HCT116 (cell line): ENCODE data around the gene NOTCH4. TPM values are rescaled to one million over a fixed set of nuclear protein-coding genes. Genes with fewer than 3 reads are reported as not detected.

Source experiments
- ATAC-seq: fragments of 200-7000 bp; cut with Tn5 transposase; 2 replicates; pipeline ENCODE4 v1.9.1; 2020; ENCODE audit warnings: mild to moderate bottlenecking, moderate library complexity
- BruUV-seq: library from RNA; stranded (reverse); fragments of 400-500 nt; replicated peaks from 2 replicates; lab custom pipeline; 2021; lab: Mats Ljungman, UMichigan
- CTCF ChIA-PET: fragments of 300-600 bp; sonication (Branson Sonifier 250); formaldehyde crosslinking; loops from one replicate; lab custom pipeline; 2021; ENCODE audit warnings: antibody characterized with exemption; lab: Charles Lee
- POLR2A ChIA-PET: fragments of 300-600, 350-600 bp; sonication (Branson Sonifier 250); formaldehyde crosslinking; loops from one replicate; lab custom pipeline; 2021; ENCODE audit warnings: antibody characterized with exemption; lab: Charles Lee
- RAD21 ChIA-PET, 2 experiments: fragments of 300-600 bp; sonication (Branson Sonifier 250); formaldehyde crosslinking; loops; one replicate each; lab custom pipeline; 2023; ENCODE audit warnings: low total read pairs in 2 of 2; ENCODE audit not compliant: uncharacterized antibody in 2 of 2, unreplicated experiment in 2 of 2, low non-redundant PET in 1 of 2; lab: Charles Lee
- DNase-seq: peaks from one replicate; pipeline ENCODE4 v3.0.0-alpha.2; 2010; ENCODE audit warnings: low read depth, low spot score
- H2AFZ ChIP-seq: fragments of 200-600 bp; shearing (Covaris generic), sonication (generic); 2 replicates; pipeline ENCODE4 v1.6.1; 2017; ENCODE audit warnings: low read depth, mixed run types, mixed read lengths, antibody characterized with exemption, low read length; ENCODE audit not compliant: poor library complexity, severe bottlenecking
- H3K27ac ChIP-seq: 2 replicates; pipeline ENCODE4 v1.5.1; 2012; ENCODE audit warnings: low read depth, low read length
- H3K27me3 ChIP-seq: fragments of 200-600 bp; sonication (generic); 2 replicates; pipeline ENCODE4 v1.6.1; 2016; ENCODE audit warnings: mixed run types, low read length, mixed read lengths; ENCODE audit not compliant: insufficient read depth
- H3K36me3 ChIP-seq, 2 experiments: fragments of 200-500 bp in 1 of 2; fragments of 200-600 bp in 1 of 2; sonication (Bioruptor generic) in 1 of 2; sonication (generic) in 1 of 2; 2 replicates each; pipeline versions ENCODE4 v1.5.1 to v1.6.1; 2014 to 2016; ENCODE audit warnings: low read length in 2 of 2, inconsistent platforms in 1 of 2, mixed read lengths in 1 of 2, mixed run types in 1 of 2; ENCODE audit not compliant: insufficient read depth in 2 of 2, control insufficient read depth in 1 of 2
- H3K4me1 ChIP-seq, 2 experiments: fragments of 200-600 bp in 1 of 2; sonication (generic) in 1 of 2; 2 replicates each; pipeline versions ENCODE4 v1.5.1 to v1.6.1; 2012 to 2017; ENCODE audit warnings: low read length in 2 of 2, inconsistent platforms in 1 of 2, mild to moderate bottlenecking in 1 of 2, mixed read lengths in 1 of 2, mixed run types in 1 of 2, moderate library complexity in 1 of 2; ENCODE audit not compliant: insufficient read depth in 2 of 2, control insufficient read depth in 1 of 2
- H3K4me2 ChIP-seq: fragments of 200-600 bp; sonication (generic); 2 replicates; pipeline ENCODE4 v1.6.1; 2017; ENCODE audit warnings: mixed run types, low read length, mixed read lengths
- H3K4me3 ChIP-seq, 2 experiments: fragments of 200-600 bp in 1 of 2; sonication (generic) in 1 of 2; replicated peaks in 1 of 2; 2 replicates each; pipeline ENCODE4 v1.5.1; 2011 to 2016; ENCODE audit warnings: low read length in 2 of 2, control low read depth in 1 of 2, low read depth in 1 of 2, mild to moderate bottlenecking in 1 of 2, mixed read lengths in 1 of 2, mixed run types in 1 of 2
- H3K79me2 ChIP-seq: fragments of 200-600 bp; sonication (generic); 2 replicates; pipeline ENCODE4 v1.6.1; 2017; ENCODE audit warnings: mild to moderate bottlenecking, mixed run types, low read length, moderate library complexity, mixed read lengths; ENCODE audit not compliant: insufficient read depth
- H3K9ac ChIP-seq: fragments of 200-600 bp; sonication (generic); 2 replicates; pipeline ENCODE4 v1.6.1; 2016; ENCODE audit warnings: low read length, mixed read lengths
- H3K9me2 ChIP-seq: fragments of 200-600 bp; sonication (generic), shearing (Covaris generic); 2 replicates; pipeline ENCODE4 v1.6.1; 2017; ENCODE audit warnings: mixed run types, mild to moderate bottlenecking, moderate library complexity; ENCODE audit not compliant: insufficient read depth
- H3K9me3 ChIP-seq, 2 experiments: fragments of 200-500 bp in 1 of 2; fragments of 200-600 bp in 1 of 2; sonication (Bioruptor generic) in 1 of 2; sonication (generic) in 1 of 2; 2 replicates each; pipeline ENCODE4 v1.6.1; 2014 to 2017; ENCODE audit warnings: low read length in 2 of 2, mixed read lengths in 2 of 2, inconsistent platforms in 1 of 2, low read depth in 1 of 2, mild to moderate bottlenecking in 1 of 2, mixed run types in 1 of 2, moderate library complexity in 1 of 2; ENCODE audit not compliant: control insufficient read depth in 1 of 2, insufficient read depth in 1 of 2
- H4K20me1 ChIP-seq: fragments of 200-600 bp; sonication (generic), shearing (Covaris generic); 2 replicates; pipeline ENCODE4 v1.6.1; 2017; ENCODE audit warnings: mixed run types, mild to moderate bottlenecking, moderate library complexity; ENCODE audit not compliant: insufficient read depth
- CEBPB ChIP-seq: IDR thresholded peaks from 2 replicates; pipeline ENCODE4 v1.6.1; 2012; ENCODE audit warnings: low read depth
- EGR1 ChIP-seq: IDR thresholded peaks from 2 replicates; pipeline ENCODE4 v1.6.1; 2012; ENCODE audit warnings: low read depth
- ELF1 ChIP-seq: IDR thresholded peaks from 2 replicates; pipeline ENCODE4 v1.6.1; 2012; ENCODE audit warnings: low read depth, borderline replicate concordance
- EZH2 ChIP-seq: fragments of 200-600 bp; sonication (generic); IDR thresholded peaks from 2 replicates; pipeline ENCODE4 v1.6.1; 2017; ENCODE audit warnings: antibody characterized with exemption, mixed run types
- EZH2phosphoT487 ChIP-seq: fragments of 200-600 bp; IDR thresholded peaks from 2 replicates; pipeline ENCODE4 v1.6.1; 2018; ENCODE audit warnings: antibody characterized with exemption, borderline replicate concordance
- FOSL1 ChIP-seq: IDR thresholded peaks from 2 replicates; pipeline ENCODE4 v1.6.1; 2012; ENCODE audit warnings: low read depth
- MAX ChIP-seq: IDR thresholded peaks from 2 replicates; pipeline ENCODE4 v1.6.1; 2012
- POLR2A ChIP-seq: IDR thresholded peaks from 2 replicates; pipeline ENCODE4 v1.7.0; 2011; ENCODE audit warnings: borderline replicate concordance; ENCODE audit not compliant: insufficient read depth, insufficient read length; ENCODE audit errors: extremely low read depth
- POLR2AphosphoS5 ChIP-seq: IDR thresholded peaks from 2 replicates; pipeline ENCODE4 v1.6.1; 2011; ENCODE audit warnings: mild to moderate bottlenecking, low read depth, low read length, moderate library complexity
- RAD21 ChIP-seq: IDR thresholded peaks from 2 replicates; pipeline ENCODE4 v1.6.1; 2012; ENCODE audit warnings: low read depth, mild to moderate bottlenecking
- SP1 ChIP-seq: IDR thresholded peaks from 2 replicates; pipeline ENCODE4 v1.6.1; 2012; ENCODE audit warnings: low read depth
- SRF ChIP-seq: IDR thresholded peaks from 2 replicates; pipeline ENCODE4 v1.6.1; 2012; ENCODE audit warnings: low read depth
- TCF7L2 ChIP-seq: IDR thresholded peaks from 2 replicates; pipeline ENCODE4 v1.7.0; 2011; ENCODE audit warnings: borderline replicate concordance, inconsistent platforms; ENCODE audit not compliant: insufficient read depth, insufficient read length; ENCODE audit errors: extremely low read depth
- YY1 ChIP-seq: IDR thresholded peaks from 2 replicates; pipeline ENCODE4 v1.6.1; 2011; ENCODE audit warnings: low read length, low read depth, moderate library complexity, mild to moderate bottlenecking; ENCODE audit not compliant: insufficient replicate concordance; ENCODE audit errors: extremely low read depth
- ZFX ChIP-seq: fragments of 450-650 bp; IDR thresholded peaks from 2 replicates; pipeline ENCODE4 v1.6.1; 2017
- ZNF274 ChIP-seq: fragments of 200-500 bp; sonication (Bioruptor generic); IDR thresholded peaks from 2 replicates; pipeline ENCODE4 v1.6.1; 2014; ENCODE audit warnings: mild to moderate bottlenecking, low read depth, low read length, inconsistent platforms
- intact Hi-C: fragments of 100-400 bp; cut with micrococcal nuclease; formaldehyde crosslinking; loops from 2 replicates; pipeline ENCODE4 v1.10.0; 2022
- total RNA-seq: library from RNA; stranded (reverse); gene quantifications from one replicate; pipeline ENCODE4 v1.2.1, GENCODE V29; 2021; ENCODE audit not compliant: unreplicated experiment
- TF ChIP-seq, protein P1 (sequence below), 3 experiments: fragments of 200-600 bp in 1 of 3; sonication (generic) in 1 of 3; IDR thresholded peaks in 2 of 3; conservative IDR thresholded peaks in 1 of 3; 2 replicates each; pipeline ENCODE4 v1.5.1; 2012 to 2017; ENCODE audit warnings: low read depth in 2 of 3, low read length in 2 of 3, antibody characterized with exemption in 1 of 3, borderline replicate concordance in 1 of 3, control low read depth in 1 of 3, mild to moderate bottlenecking in 1 of 3, mixed read lengths in 1 of 3, mixed run types in 1 of 3, moderate library complexity in 1 of 3; ENCODE audit not compliant: insufficient read depth in 1 of 3

NOTCH4 gene
- total RNA-seq, 1 experiment from 2014 or later = 0.81 TPM

- no peaks in the 10 kb centered on the region for H4K20me1 ChIP-seq
- RAD21 ChIA-PET = no interaction called here
- no peak for ATAC-seq
Observed at GRCh38 chr6:32210191-32210601, 13.7 kb downstream of the NOTCH4 start.

More at GRCh38 chr6:32210191-32210601, 13.7 kb downstream of the NOTCH4 start:
- no peak for DNase-seq
- BruUV-seq = no TSS peak
- CTCF ChIA-PET = no interaction called here
- Histone ChIP-seq H3K9me2 (no peaks in the 10 kb centered on the region), H3K4me2 (no peak overlapping the region), H3K79me2 (no peaks in the 10 kb centered on the region), H3K4me1 (no peaks in the 10 kb centered on the region), H2AFZ (no peak overlapping the region), H3K4me3 (no peak overlapping the region), H3K9me3 (no peaks in the 10 kb centered on the region), H3K27me3 (no peaks in the 10 kb centered on the region), H3K36me3 (no peaks in the 10 kb centered on the region), H3K27ac (no peak overlapping the region), H3K9ac (no peak overlapping the region)
- TF ChIP-seq ELF1 (no peak), CEBPB (no peak), YY1 (no peak), TCF7L2 (no peak), SRF (no peak), ZNF274 (no peak), FOSL1 (no peak), ZFX (no peak), SP1 (no peak), EZH2phosphoT487 (no peak), RAD21 (no peak), MAX (no peak), EZH2 (no peak), POLR2AphosphoS5 (no peak), POLR2A (no peak), EGR1 (no peak)
- TF ChIP-seq, protein P1, sequence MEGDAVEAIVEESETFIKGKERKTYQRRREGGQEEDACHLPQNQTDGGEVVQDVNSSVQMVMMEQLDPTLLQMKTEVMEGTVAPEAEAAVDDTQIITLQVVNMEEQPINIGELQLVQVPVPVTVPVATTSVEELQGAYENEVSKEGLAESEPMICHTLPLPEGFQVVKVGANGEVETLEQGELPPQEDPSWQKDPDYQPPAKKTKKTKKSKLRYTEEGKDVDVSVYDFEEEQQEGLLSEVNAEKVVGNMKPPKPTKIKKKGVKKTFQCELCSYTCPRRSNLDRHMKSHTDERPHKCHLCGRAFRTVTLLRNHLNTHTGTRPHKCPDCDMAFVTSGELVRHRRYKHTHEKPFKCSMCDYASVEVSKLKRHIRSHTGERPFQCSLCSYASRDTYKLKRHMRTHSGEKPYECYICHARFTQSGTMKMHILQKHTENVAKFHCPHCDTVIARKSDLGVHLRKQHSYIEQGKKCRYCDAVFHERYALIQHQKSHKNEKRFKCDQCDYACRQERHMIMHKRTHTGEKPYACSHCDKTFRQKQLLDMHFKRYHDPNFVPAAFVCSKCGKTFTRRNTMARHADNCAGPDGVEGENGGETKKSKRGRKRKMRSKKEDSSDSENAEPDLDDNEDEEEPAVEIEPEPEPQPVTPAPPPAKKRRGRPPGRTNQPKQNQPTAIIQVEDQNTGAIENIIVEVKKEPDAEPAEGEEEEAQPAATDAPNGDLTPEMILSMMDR (IDR thresholded peaks at IDR 0.05 in 2 of 3, conservative IDR thresholded peaks at IDR 0.05 in 1 of 3; ENCODE audit: borderline replicate concordance in 1 of 3, insufficient read depth in 1 of 3, low read depth in 2 of 3, low read length in 2 of 3) = no peak
- intact Hi-C loops = no loop called here
- POLR2A ChIA-PET = no interaction called here
